Measurements from ENCODE around the gene HSPA1A.
"Not testable (repeated sequence)": the region's sequence is repeated elsewhere in the genome, so short reads cannot be mapped to it uniquely, and the experiment has no call there.

The HSPA1A gene

DNA sequence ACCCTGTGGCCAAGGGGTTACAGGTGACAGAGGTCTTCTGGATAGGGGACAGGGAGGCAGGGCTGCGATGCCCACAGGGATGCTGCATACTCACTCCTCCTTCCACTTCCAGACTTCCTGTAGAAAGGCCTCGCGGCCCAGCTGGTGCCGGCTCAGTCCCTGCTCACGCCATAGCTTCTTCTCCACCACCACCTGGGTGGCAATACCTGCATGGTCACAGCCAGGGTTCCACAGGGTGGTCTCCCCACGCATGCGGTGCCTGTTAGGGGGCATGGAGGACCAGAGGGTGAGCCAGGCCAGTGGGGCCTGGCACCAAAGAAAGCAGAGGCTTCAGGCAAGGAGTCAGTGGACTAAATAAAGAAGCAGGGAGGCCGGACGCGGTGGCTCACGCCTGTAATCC lies 29.9 kb upstream of the HSPA1A start:
- no peak for DNase-seq
- no peaks in the 10 kb centered on the region for H3K9me3 ChIP-seq (ENCODE audit: severe bottlenecking)
- H3K36me3 ChIP-seq, result peaks cover 88% of the 10 kb centered on the region
- H3K27me3 ChIP-seq (ENCODE audit: insufficient read depth, low read depth, severe bottlenecking), result no peaks in the 10 kb centered on the region
- H3K27ac ChIP-seq, result no peak overlapping the region
- TF ChIP-seq, protein P1, sequence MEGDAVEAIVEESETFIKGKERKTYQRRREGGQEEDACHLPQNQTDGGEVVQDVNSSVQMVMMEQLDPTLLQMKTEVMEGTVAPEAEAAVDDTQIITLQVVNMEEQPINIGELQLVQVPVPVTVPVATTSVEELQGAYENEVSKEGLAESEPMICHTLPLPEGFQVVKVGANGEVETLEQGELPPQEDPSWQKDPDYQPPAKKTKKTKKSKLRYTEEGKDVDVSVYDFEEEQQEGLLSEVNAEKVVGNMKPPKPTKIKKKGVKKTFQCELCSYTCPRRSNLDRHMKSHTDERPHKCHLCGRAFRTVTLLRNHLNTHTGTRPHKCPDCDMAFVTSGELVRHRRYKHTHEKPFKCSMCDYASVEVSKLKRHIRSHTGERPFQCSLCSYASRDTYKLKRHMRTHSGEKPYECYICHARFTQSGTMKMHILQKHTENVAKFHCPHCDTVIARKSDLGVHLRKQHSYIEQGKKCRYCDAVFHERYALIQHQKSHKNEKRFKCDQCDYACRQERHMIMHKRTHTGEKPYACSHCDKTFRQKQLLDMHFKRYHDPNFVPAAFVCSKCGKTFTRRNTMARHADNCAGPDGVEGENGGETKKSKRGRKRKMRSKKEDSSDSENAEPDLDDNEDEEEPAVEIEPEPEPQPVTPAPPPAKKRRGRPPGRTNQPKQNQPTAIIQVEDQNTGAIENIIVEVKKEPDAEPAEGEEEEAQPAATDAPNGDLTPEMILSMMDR (IDR thresholded peaks at IDR 0.05; ENCODE audit: low read depth, low read length), result no peak
- no peak overlapping the region for H3K4me3 ChIP-seq (ENCODE audit: low read depth, low read length)

DNA sequence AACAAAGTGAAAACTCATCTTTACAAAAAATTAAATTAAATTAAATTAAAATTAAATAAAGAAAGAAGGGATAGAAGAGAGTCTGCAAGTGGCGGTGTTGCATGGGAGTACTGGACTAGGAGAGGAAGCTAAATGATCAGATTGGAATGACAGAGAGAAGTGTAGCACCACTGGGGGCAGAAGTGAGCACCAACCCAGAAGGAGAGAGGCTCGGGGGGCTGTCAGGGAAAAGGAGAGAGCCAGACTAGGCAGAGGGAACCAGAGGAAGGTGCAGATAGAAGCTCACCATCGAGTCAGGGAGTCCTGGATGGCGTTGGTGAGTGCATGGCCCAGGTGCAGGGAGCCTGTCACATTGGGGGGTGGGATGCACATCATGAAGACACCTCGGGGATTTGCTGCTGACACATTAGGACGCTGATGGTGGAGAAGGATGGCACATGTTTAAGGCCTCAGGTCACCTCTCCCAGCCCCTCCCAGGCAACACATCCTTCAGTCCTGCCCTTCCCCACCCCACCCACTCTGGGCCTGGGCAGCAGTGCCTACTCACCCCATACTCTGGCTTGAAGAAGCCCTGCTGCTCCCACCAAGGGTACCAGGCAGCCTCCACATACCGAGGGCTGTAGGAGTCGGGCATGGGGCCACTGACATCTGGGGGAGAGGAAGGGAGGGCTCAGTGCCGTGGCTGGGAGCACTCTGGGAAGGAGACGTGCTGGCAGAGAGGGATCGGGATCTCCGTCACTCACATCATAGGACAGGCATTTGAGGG lies 23.8 kb upstream of the HSPA1A start:
- peaks cover 59% of the 10 kb centered on the region for H3K36me3 ChIP-seq
- no peaks in the 10 kb centered on the region for H3K9me3 ChIP-seq (ENCODE audit: severe bottlenecking)
- peak; percentile 85 for DNase-seq
- H3K27ac ChIP-seq, result no peak overlapping the region
- TF ChIP-seq, protein P1 (IDR thresholded peaks at IDR 0.05; ENCODE audit: low read depth, low read length), result peak; percentile 88
- H3K4me3 ChIP-seq (ENCODE audit: low read depth, low read length), result no peak overlapping the region
- no peaks in the 10 kb centered on the region for H3K27me3 ChIP-seq (ENCODE audit: insufficient read depth, low read depth, severe bottlenecking)

DNA sequence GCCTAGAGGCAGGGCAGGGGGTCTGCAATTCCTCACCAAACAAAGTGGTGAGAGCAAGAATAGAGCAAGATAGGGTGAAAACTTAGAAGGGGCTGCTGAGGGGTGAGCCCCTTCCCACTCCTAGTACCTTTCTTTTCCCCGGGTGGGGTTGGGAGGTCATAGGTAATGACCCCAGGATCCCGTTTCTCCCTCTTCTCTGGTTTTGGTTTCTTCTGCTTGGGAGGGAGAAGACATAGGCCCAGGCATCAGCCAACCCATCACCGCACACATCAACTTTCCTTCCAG lies 23.3 kb upstream of the HSPA1A start:
- H3K9me3 ChIP-seq (ENCODE audit: severe bottlenecking), result no peaks in the 10 kb centered on the region
- no peaks in the 10 kb centered on the region for H3K27me3 ChIP-seq (ENCODE audit: insufficient read depth, low read depth, severe bottlenecking)
- TF ChIP-seq, protein P1 (IDR thresholded peaks at IDR 0.05; ENCODE audit: low read depth, low read length), result no peak
- DNase-seq, result no peak
- no peak overlapping the region for H3K27ac ChIP-seq
- peaks cover 64% of the 10 kb centered on the region for H3K36me3 ChIP-seq
- H3K4me3 ChIP-seq (ENCODE audit: low read depth, low read length), result no peak overlapping the region

DNA sequence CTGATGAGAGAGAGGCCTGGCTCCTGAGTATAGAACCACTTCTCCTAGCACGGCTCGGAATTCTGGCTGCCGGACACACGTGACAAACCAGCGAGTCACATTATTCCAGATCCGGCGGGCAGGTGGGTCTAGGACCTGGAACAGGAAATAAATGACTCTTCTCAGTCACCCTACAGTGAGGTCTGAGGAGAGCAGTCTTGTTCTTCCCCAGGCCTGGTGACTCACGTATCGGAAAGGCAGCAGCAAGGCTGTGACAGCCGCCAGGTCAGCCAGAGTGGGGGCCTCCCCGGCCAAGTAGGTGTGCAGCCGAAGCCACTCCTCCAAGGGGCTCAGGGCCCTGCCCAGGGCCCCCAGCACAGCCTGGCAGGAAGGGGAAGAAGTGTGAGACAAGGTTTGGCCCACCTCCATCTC lies 22.6 kb upstream of the HSPA1A start:
- no peak for DNase-seq
- TF ChIP-seq, protein P1 (IDR thresholded peaks at IDR 0.05; ENCODE audit: low read depth, low read length), result no peak
- Histone ChIP-seq H3K36me3 (peaks cover 64% of the 10 kb centered on the region), H3K27me3 (ENCODE audit: insufficient read depth, low read depth, severe bottlenecking) (no peaks in the 10 kb centered on the region), H3K9me3 (ENCODE audit: severe bottlenecking) (no peaks in the 10 kb centered on the region), H3K27ac (no peak overlapping the region), H3K4me3 (ENCODE audit: low read depth, low read length) (no peak overlapping the region)

DNA sequence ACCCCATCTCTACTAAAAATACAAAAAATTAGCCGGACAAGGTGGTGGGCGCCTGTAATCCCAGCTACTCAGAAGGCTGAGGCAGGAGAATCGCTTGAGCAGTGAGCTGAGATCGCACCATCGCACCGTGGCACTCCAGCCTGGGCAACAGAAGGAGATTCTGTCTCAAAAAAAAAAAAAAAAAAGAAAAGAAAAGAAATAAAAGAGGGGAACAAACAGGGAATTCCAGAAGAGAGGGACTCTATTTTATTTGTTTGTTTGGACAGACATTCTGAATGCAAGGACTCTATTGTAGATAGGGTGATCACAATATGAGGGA lies 21.5 kb upstream of the HSPA1A start:
- H3K4me3 ChIP-seq (ENCODE audit: low read depth, low read length), result peak overlapping the region; percentile 96; the same call in 1 of the 2 replicates
- not testable (repeated sequence) for H3K9me3 ChIP-seq (ENCODE audit: severe bottlenecking); DNase-seq; H3K27me3 ChIP-seq (ENCODE audit: insufficient read depth, low read depth, severe bottlenecking); H3K27ac ChIP-seq
- peaks cover 67% of the 10 kb centered on the region for H3K36me3 ChIP-seq

DNA sequence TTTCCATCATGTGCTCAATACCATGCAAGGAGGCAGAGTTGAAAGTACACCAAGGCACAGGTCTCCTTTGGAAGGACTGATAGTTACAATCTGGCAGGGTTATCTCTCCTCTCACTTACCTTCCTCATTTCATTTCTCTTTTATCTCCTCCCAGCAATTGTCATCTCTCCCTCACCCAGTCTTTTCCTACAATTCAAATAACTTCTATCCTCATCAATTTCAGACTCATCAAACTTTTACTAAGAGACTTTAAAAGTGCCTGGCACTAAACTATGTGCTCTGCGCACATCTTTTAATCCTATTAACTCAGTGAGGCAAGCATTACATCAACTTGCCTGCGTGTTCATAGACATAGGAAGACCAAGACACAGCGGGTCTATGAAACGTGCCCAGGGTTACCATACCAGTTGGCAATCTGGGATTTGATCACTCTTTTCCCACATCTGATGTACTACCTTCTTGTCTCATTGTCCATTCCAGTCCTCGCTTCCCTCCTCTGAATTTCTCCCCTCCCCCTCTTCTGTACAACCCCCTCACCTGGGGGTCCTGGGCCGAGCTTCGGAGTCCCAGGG lies 21.0 kb upstream of the HSPA1A start:
- no peaks in the 10 kb centered on the region for H3K9me3 ChIP-seq (ENCODE audit: severe bottlenecking)
- H3K36me3 ChIP-seq, result peaks cover 67% of the 10 kb centered on the region
- H3K27ac ChIP-seq, result peak overlapping the region; percentile 93
- peak; percentile 54 for DNase-seq
- H3K4me3 ChIP-seq (ENCODE audit: low read depth, low read length), result peak overlapping the region; percentile 96
- TF ChIP-seq, protein P1 (IDR thresholded peaks at IDR 0.05; ENCODE audit: low read depth, low read length), result no peak
- no peaks in the 10 kb centered on the region for H3K27me3 ChIP-seq (ENCODE audit: insufficient read depth, low read depth, severe bottlenecking)
